ENCODE results near the gene C1orf167. TPM values are rescaled to one million over a fixed set of nuclear protein-coding genes. Genes with fewer than 3 reads are reported as not detected.

C1orf167 gene
- total RNA-seq, 1 experiment from 2014 or later: 0.39 TPM

DNA sequence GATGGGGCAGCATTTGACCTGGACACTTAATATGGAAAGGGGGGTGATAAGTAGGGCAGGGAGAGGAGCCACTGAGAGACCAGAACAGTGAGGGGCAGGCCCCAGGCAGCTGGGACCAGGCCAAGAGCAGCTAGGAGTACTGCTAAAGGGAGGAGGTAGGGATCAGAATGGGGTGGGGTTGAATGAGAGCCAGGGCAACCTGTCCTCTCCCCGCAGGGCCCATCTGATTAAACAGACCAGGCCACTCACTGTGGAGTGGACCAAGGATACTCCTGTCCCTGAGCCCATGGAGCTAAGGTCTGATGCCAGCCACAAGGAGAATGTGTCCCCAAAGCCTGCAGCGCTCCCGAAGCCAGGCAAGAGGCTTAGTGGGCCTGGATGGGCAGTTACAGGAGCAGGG, 2.1 kb downstream of the C1orf167 start:
- no peaks in the 10 kb centered on the region for H3K4me1 ChIP-seq (ENCODE audit: insufficient read depth, low read length)
- no peak overlapping the region for H2AK5ac ChIP-seq (ENCODE audit: insufficient read length, low read length)
- no CpG with 5 or more reads among the region's 3 CpGs for WGBS (ENCODE audit: extremely low coverage, insufficient read length, low lambda C conversion rate)
- Mint-ChIP-seq H3K4me3 (no peak overlapping the region), H3K4me1 (peaks cover 10 to 18% of the 10 kb centered on the region in 2 experiments), H3K27me3 (ENCODE audit: low read depth) (peaks cover 74% of the 10 kb centered on the region), H3K9me3 (peaks cover 0 to 3% of the 10 kb centered on the region in 2 experiments; a peak in 2 of 5 replicates), H3K27ac (no peak overlapping the region), H3K36me3 (ENCODE audit: insufficient read depth in 1 of 3, low read depth in 3 of 3) (no peaks in the 10 kb centered on the region)
- no peak overlapping the region for H3K14ac ChIP-seq (ENCODE audit: insufficient read depth, low read length)
- H3K27me3 ChIP-seq (ENCODE audit: insufficient read depth, low read length): peaks cover 16% of the 10 kb centered on the region; the same call in 1 of the 2 replicates
- no peak overlapping the region for H2BK12ac ChIP-seq (ENCODE audit: insufficient read length, low read depth, low read length)
- H2BK15ac ChIP-seq (ENCODE audit: low read depth, low read length): no peak overlapping the region
- no peak overlapping the region for H4K5ac ChIP-seq (ENCODE audit: insufficient read length, low read depth, low read length)
- H4K91ac ChIP-seq (ENCODE audit: insufficient read length, low read depth, low read length): no peak overlapping the region
- H3K4ac ChIP-seq (ENCODE audit: low read depth, low read length): no peak overlapping the region
- no peak overlapping the region for H3K27ac ChIP-seq (ENCODE audit: insufficient read length, low read depth, low read length)
- no peak overlapping the region for H3K23ac ChIP-seq (ENCODE audit: insufficient read length, low read depth, low read length)
- TF ChIP-seq, protein P1, sequence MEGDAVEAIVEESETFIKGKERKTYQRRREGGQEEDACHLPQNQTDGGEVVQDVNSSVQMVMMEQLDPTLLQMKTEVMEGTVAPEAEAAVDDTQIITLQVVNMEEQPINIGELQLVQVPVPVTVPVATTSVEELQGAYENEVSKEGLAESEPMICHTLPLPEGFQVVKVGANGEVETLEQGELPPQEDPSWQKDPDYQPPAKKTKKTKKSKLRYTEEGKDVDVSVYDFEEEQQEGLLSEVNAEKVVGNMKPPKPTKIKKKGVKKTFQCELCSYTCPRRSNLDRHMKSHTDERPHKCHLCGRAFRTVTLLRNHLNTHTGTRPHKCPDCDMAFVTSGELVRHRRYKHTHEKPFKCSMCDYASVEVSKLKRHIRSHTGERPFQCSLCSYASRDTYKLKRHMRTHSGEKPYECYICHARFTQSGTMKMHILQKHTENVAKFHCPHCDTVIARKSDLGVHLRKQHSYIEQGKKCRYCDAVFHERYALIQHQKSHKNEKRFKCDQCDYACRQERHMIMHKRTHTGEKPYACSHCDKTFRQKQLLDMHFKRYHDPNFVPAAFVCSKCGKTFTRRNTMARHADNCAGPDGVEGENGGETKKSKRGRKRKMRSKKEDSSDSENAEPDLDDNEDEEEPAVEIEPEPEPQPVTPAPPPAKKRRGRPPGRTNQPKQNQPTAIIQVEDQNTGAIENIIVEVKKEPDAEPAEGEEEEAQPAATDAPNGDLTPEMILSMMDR (conservative IDR thresholded peaks at IDR 0.05): no peak
- H2BK20ac ChIP-seq (ENCODE audit: low read depth, low read length, poor library complexity, severe bottlenecking): no peak overlapping the region
- H2BK120ac ChIP-seq (ENCODE audit: low read depth, low read length, poor library complexity, severe bottlenecking): no peak overlapping the region
- no peak overlapping the region for H2AFZ ChIP-seq (ENCODE audit: low read length)
- H3K79me1 ChIP-seq (ENCODE audit: insufficient read depth, low read depth, low read length, poor library complexity, severe bottlenecking): no peaks in the 10 kb centered on the region
- H3K9ac ChIP-seq (ENCODE audit: extremely low read depth, insufficient read length, low read length): no peak overlapping the region
- no peaks in the 10 kb centered on the region for H3K79me2 ChIP-seq (ENCODE audit: insufficient read depth, low read length)
- no peaks in the 10 kb centered on the region for H3K9me3 ChIP-seq (ENCODE audit: control insufficient read depth, low read depth, low read length)
- no peaks in the 10 kb centered on the region for H3K23me2 ChIP-seq (ENCODE audit: insufficient read length, low read depth, low read length, poor library complexity, severe bottlenecking)
- H3K18ac ChIP-seq (ENCODE audit: insufficient read length, low read depth, low read length): no peak overlapping the region
- no peak overlapping the region for H2BK5ac ChIP-seq (ENCODE audit: insufficient read length, low read length)
- H4K8ac ChIP-seq (replicated peaks; ENCODE audit: insufficient read length, low read depth, low read length): no peak overlapping the region
- no peak overlapping the region for H3K56ac ChIP-seq (ENCODE audit: insufficient read length, low read depth, low read length)
- no peak overlapping the region for H3T11ph ChIP-seq (ENCODE audit: low read length)
- H4K20me1 ChIP-seq (ENCODE audit: control insufficient read depth, insufficient read depth, insufficient read length): no peaks in the 10 kb centered on the region
- no peak for DNase-seq
- H3K4me2 ChIP-seq (ENCODE audit: insufficient read depth, insufficient read length, low read length): no peak overlapping the region
